HEK293 (cell line): ENCODE data around the gene OR2V2.

ENCODE experiments used
- GLIS2 ChIP-seq: fragments of 450-650 bp; formaldehyde crosslinking; IDR thresholded peaks from 2 replicates; pipeline ENCODE4 v1.5.1; 2016; ENCODE audit warnings: missing biosample characterization, missing genetic modification characterization
- RBAK ChIP-seq: fragments of 450-650 bp; formaldehyde crosslinking; IDR thresholded peaks from 2 replicates; pipeline ENCODE4 v1.5.1; 2016; ENCODE audit warnings: missing biosample characterization, missing genetic modification characterization
- REPIN1 ChIP-seq: fragments of 450-650 bp; formaldehyde crosslinking; IDR thresholded peaks from 2 replicates; pipeline ENCODE4 v1.5.1; 2017; ENCODE audit warnings: missing biosample characterization, missing genetic modification characterization, low read depth
- WT1 ChIP-seq: fragments of 450-650 bp; formaldehyde crosslinking; IDR thresholded peaks from 2 replicates; pipeline ENCODE4 v1.5.1; 2016; ENCODE audit warnings: missing biosample characterization, missing genetic modification characterization
- ZFP41 ChIP-seq: fragments of 450-650 bp; formaldehyde crosslinking; IDR thresholded peaks from 2 replicates; pipeline ENCODE4 v1.5.1; 2016; ENCODE audit warnings: missing biosample characterization, missing genetic modification characterization, borderline replicate concordance
- ZNF112 ChIP-seq: fragments of 450-650 bp; formaldehyde crosslinking; IDR thresholded peaks from 2 replicates; pipeline ENCODE4 v1.5.0; 2017; ENCODE audit warnings: missing biosample characterization, missing genetic modification characterization
- ZNF146 ChIP-seq: fragments of 450-650 bp; formaldehyde crosslinking; IDR thresholded peaks from 2 replicates; pipeline ENCODE4 v1.5.1; 2016; ENCODE audit warnings: missing biosample characterization, missing genetic modification characterization
- ZNF157 ChIP-seq: fragments of 450-650 bp; formaldehyde crosslinking; IDR thresholded peaks from 2 replicates; pipeline ENCODE4 v1.5.1; 2016; ENCODE audit warnings: missing biosample characterization, missing genetic modification characterization
- ZNF184 ChIP-seq: fragments of 450-650 bp; IDR thresholded peaks from 2 replicates; pipeline ENCODE4 v1.5.1; 2018; ENCODE audit warnings: missing biosample characterization, mild to moderate bottlenecking, missing genetic modification characterization
- ZNF211 ChIP-seq: fragments of 450-650 bp; formaldehyde crosslinking; IDR thresholded peaks from 2 replicates; pipeline ENCODE4 v1.5.1; 2016; ENCODE audit warnings: low read depth, missing biosample characterization, missing genetic modification characterization
- ZNF223 ChIP-seq: fragments of 450-650 bp; formaldehyde crosslinking; IDR thresholded peaks from 2 replicates; pipeline ENCODE4 v1.5.1; 2016; ENCODE audit warnings: missing biosample characterization, missing genetic modification characterization
- ZNF302 ChIP-seq: fragments of 450-650 bp; formaldehyde crosslinking; IDR thresholded peaks from 2 replicates; pipeline ENCODE4 v1.5.1; 2016; ENCODE audit warnings: missing biosample characterization, missing genetic modification characterization, low read depth
- ZNF433 ChIP-seq: fragments of 450-650 bp; formaldehyde crosslinking; IDR thresholded peaks from 2 replicates; pipeline ENCODE4 v1.5.1; 2016; ENCODE audit warnings: missing biosample characterization, missing genetic modification characterization, low read depth
- ZNF473 ChIP-seq: fragments of 450-650 bp; formaldehyde crosslinking; IDR thresholded peaks from 2 replicates; pipeline ENCODE4 v1.5.1; 2017; ENCODE audit warnings: missing biosample characterization, missing genetic modification characterization
- ZNF510 ChIP-seq: fragments of 450-650 bp; formaldehyde crosslinking; IDR thresholded peaks from 2 replicates; pipeline ENCODE4 v1.5.1; 2018; ENCODE audit warnings: mild to moderate bottlenecking, missing genetic modification characterization, missing biosample characterization; ENCODE audit not compliant: insufficient replicate concordance
- ZNF514 ChIP-seq: fragments of 450-650 bp; formaldehyde crosslinking; IDR thresholded peaks from 2 replicates; pipeline ENCODE4 v1.5.1; 2016; ENCODE audit warnings: missing biosample characterization, missing genetic modification characterization
- ZNF530 ChIP-seq: fragments of 450-650 bp; formaldehyde crosslinking; IDR thresholded peaks from 2 replicates; pipeline ENCODE4 v1.5.1; 2016; ENCODE audit warnings: low read depth, missing biosample characterization, missing genetic modification characterization
- ZNF747 ChIP-seq: fragments of 450-650 bp; formaldehyde crosslinking; IDR thresholded peaks from 2 replicates; pipeline ENCODE4 v1.5.1; 2016; ENCODE audit warnings: missing biosample characterization, missing genetic modification characterization
- ZSCAN16 ChIP-seq: fragments of 450-650 bp; formaldehyde crosslinking; IDR thresholded peaks from 2 replicates; pipeline ENCODE4 v1.5.1; 2016; ENCODE audit warnings: missing biosample characterization, missing genetic modification characterization
- TF ChIP-seq, protein P1 (sequence below): fragments of 450-650 bp; formaldehyde crosslinking; conservative IDR thresholded peaks from 2 replicates; pipeline ENCODE4 v1.5.1; 2016; ENCODE audit warnings: low read depth, missing biosample characterization, missing genetic modification characterization
- TF ChIP-seq, protein P2 (sequence below): fragments of 450-650 bp; formaldehyde crosslinking; IDR thresholded peaks from 2 replicates; pipeline ENCODE4 v1.5.1; 2016; ENCODE audit warnings: missing biosample characterization, missing genetic modification characterization
- TF ChIP-seq, protein P3 (sequence below): fragments of 450-650 bp; formaldehyde crosslinking; IDR thresholded peaks from 2 replicates; pipeline ENCODE4 v1.5.1; 2016; ENCODE audit warnings: missing biosample characterization, missing genetic modification characterization
- TF ChIP-seq, protein P4 (sequence below): fragments of 450-650 bp; formaldehyde crosslinking; IDR thresholded peaks from 2 replicates; pipeline ENCODE4 v1.5.1; 2016; ENCODE audit warnings: missing biosample characterization, missing genetic modification characterization
- TF ChIP-seq, protein P5 (sequence below): fragments of 450-650 bp; formaldehyde crosslinking; conservative IDR thresholded peaks from 2 replicates; pipeline ENCODE4 v1.5.1; 2016; ENCODE audit warnings: low read depth, missing biosample characterization, missing genetic modification characterization

The OR2V2 gene

DNA sequence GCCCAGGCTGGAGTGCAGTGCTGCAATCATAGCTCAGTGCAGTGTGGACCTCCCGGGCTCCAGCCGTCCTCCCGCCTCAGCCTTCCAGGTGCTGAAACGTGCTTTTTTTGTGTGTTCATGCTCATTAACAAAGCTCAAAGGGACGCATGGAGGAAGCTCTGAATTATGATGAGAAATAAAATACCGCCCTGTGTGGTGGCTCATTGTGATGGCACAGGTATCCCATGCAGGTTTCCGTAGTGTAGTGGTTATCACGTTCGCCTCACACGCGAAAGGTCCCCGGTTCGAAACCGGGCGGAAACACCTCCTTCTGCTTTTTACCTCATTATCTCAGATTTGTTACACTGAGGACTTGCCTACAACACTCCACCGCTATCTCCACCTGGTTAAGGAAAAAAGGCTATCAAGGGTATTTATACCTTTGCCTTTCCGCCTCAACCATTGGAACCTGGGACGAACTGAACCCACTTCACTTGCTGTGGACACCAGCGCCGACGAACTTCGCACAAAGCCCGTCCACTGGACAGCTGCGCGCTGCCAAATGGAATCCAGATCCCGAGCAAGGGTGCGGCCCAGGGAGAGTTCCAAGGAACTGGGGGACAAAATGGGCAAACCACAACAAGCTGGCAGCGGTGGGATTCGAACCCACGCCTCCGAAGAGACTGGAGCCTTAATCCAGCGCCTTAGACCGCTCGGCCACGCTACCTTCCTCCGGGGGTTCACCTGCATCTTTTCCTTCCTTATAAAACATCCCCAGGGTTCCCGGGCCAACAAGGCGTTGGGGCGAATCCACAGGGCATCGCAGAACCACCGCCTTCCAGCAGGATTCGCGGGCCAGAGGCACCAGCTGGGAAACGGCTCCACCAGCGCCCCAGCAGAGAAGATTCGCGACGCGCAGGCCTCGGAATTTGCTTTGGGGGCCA, 26.3 kb downstream of the OR2V2 start (continued):
- TF ChIP-seq, protein P1, sequence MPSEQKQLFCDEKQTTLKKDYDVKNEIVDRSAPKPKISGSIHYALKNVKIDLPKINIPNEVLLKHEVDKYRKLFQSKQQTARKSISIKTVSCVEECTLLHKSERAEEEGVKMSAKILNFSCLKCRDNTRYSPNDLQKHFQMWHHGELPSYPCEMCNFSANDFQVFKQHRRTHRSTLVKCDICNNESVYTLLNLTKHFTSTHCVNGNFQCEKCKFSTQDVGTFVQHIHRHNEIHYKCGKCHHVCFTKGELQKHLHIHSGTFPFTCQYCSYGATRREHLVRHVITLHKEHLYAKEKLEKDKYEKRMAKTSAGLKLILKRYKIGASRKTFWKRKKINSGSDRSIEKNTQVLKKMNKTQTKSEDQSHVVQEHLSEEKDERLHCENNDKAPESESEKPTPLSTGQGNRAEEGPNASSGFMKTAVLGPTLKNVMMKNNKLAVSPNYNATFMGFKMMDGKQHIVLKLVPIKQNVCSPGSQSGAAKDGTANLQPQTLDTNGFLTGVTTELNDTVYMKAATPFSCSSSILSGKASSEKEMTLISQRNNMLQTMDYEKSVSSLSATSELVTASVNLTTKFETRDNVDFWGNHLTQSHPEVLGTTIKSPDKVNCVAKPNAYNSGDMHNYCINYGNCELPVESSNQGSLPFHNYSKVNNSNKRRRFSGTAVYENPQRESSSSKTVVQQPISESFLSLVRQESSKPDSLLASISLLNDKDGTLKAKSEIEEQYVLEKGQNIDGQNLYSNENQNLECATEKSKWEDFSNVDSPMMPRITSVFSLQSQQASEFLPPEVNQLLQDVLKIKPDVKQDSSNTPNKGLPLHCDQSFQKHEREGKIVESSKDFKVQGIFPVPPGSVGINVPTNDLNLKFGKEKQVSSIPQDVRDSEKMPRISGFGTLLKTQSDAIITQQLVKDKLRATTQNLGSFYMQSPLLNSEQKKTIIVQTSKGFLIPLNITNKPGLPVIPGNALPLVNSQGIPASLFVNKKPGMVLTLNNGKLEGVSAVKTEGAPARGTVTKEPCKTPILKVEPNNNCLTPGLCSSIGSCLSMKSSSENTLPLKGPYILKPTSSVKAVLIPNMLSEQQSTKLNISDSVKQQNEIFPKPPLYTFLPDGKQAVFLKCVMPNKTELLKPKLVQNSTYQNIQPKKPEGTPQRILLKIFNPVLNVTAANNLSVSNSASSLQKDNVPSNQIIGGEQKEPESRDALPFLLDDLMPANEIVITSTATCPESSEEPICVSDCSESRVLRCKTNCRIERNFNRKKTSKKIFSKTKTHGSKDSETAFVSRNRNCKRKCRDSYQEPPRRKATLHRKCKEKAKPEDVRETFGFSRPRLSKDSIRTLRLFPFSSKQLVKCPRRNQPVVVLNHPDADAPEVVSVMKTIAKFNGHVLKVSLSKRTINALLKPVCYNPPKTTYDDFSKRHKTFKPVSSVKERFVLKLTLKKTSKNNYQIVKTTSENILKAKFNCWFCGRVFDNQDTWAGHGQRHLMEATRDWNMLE, result 0 out of 2 replicates have a peak, but pooled peaks have one; percentile 11
- peak; percentile 81; the same call in 1 of the 2 replicates for TF ChIP-seq REPIN1 (tag by site-specific recombination)
- no peak for TF ChIP-seq ZNF530 (tag by site-specific recombination)
- TF ChIP-seq, protein P2, sequence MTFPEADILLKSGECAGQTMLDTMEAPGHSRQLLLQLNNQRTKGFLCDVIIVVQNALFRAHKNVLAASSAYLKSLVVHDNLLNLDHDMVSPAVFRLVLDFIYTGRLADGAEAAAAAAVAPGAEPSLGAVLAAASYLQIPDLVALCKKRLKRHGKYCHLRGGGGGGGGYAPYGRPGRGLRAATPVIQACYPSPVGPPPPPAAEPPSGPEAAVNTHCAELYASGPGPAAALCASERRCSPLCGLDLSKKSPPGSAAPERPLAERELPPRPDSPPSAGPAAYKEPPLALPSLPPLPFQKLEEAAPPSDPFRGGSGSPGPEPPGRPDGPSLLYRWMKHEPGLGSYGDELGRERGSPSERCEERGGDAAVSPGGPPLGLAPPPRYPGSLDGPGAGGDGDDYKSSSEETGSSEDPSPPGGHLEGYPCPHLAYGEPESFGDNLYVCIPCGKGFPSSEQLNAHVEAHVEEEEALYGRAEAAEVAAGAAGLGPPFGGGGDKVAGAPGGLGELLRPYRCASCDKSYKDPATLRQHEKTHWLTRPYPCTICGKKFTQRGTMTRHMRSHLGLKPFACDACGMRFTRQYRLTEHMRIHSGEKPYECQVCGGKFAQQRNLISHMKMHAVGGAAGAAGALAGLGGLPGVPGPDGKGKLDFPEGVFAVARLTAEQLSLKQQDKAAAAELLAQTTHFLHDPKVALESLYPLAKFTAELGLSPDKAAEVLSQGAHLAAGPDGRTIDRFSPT (tag by site-specific recombination), result peak; percentile 97
- no peak for TF ChIP-seq ZNF514 (tag by site-specific recombination)
- TF ChIP-seq ZNF433 (tag by site-specific recombination), result no peak
- TF ChIP-seq RBAK (tag by site-specific recombination), result no peak
- TF ChIP-seq ZNF302 (tag by site-specific recombination), result no peak
- peak; percentile 73; the same call in 1 of the 2 replicates for TF ChIP-seq ZNF223 (tag by site-specific recombination)
- TF ChIP-seq ZNF510 (tag by site-specific recombination), result peak; percentile 86
- peak; percentile 93 for TF ChIP-seq ZNF184 (tag by site-specific recombination)
- no peak for TF ChIP-seq ZNF112
- no peak for TF ChIP-seq ZFP41 (tag by site-specific recombination)
- TF ChIP-seq ZNF157, result no peak
- 0 out of 2 replicates have a peak, but pooled peaks have one; percentile 17 for TF ChIP-seq ZSCAN16 (tag by site-specific recombination)
- TF ChIP-seq ZNF747, result no peak
- peak; percentile 93 for TF ChIP-seq GLIS2 (tag by site-specific recombination)
- no peak for TF ChIP-seq ZNF211 (tag by site-specific recombination)
- TF ChIP-seq ZNF146 (tag by site-specific recombination), result no peak; the same call in 1 of the 2 replicates
- TF ChIP-seq ZNF473 (tag by site-specific recombination), result no peak
- TF ChIP-seq, protein P3, sequence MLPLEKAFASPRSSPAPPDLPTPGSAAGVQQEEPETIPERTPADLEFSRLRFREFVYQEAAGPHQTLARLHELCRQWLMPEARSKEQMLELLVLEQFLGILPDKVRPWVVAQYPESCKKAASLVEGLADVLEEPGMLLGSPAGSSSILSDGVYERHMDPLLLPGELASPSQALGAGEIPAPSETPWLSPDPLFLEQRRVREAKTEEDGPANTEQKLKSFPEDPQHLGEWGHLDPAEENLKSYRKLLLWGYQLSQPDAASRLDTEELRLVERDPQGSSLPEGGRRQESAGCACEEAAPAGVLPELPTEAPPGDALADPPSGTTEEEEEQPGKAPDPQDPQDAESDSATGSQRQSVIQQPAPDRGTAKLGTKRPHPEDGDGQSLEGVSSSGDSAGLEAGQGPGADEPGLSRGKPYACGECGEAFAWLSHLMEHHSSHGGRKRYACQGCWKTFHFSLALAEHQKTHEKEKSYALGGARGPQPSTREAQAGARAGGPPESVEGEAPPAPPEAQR (tag by site-specific recombination), result no peak
- TF ChIP-seq, protein P4, sequence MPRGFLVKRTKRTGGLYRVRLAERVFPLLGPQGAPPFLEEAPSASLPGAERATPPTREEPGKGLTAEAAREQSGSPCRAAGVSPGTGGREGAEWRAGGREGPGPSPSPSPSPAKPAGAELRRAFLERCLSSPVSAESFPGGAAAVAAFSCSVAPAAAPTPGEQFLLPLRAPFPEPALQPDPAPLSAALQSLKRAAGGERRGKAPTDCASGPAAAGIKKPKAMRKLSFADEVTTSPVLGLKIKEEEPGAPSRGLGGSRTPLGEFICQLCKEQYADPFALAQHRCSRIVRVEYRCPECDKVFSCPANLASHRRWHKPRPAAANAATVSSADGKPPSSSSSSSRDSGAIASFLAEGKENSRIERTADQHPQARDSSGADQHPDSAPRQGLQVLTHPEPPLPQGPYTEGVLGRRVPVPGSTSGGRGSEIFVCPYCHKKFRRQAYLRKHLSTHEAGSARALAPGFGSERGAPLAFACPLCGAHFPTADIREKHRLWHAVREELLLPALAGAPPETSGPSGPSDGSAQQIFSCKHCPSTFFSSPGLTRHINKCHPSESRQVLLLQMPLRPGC (tag by site-specific recombination), result peak; percentile 82
- TF ChIP-seq, protein P5, sequence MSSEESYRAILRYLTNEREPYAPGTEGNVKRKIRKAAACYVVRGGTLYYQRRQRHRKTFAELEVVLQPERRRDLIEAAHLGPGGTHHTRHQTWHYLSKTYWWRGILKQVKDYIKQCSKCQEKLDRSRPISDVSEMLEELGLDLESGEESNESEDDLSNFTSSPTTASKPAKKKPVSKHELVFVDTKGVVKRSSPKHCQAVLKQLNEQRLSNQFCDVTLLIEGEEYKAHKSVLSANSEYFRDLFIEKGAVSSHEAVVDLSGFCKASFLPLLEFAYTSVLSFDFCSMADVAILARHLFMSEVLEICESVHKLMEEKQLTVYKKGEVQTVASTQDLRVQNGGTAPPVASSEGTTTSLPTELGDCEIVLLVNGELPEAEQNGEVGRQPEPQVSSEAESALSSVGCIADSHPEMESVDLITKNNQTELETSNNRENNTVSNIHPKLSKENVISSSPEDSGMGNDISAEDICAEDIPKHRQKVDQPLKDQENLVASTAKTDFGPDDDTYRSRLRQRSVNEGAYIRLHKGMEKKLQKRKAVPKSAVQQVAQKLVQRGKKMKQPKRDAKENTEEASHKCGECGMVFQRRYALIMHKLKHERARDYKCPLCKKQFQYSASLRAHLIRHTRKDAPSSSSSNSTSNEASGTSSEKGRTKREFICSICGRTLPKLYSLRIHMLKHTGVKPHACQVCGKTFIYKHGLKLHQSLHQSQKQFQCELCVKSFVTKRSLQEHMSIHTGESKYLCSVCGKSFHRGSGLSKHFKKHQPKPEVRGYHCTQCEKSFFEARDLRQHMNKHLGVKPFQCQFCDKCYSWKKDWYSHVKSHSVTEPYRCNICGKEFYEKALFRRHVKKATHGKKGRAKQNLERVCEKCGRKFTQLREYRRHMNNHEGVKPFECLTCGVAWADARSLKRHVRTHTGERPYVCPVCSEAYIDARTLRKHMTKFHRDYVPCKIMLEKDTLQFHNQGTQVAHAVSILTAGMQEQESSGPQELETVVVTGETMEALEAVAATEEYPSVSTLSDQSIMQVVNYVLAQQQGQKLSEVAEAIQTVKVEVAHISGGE (tag by site-specific recombination), result peak; percentile 50
- TF ChIP-seq WT1 (tag by site-specific recombination), result no peak; the same call in 1 of the 2 replicates
